WERI-Rb-1 (cell line): Measurements from ENCODE around the gene MACC1.
"Not testable (repeated sequence)": the region's sequence is repeated elsewhere in the genome, so short reads cannot be mapped to it uniquely, and the experiment has no call there.

ENCODE experiments used
- DNase-seq: peaks from one replicate; pipeline ENCODE4 v3.0.0-alpha.2; 2020
- H3K27ac ChIP-seq: fragments of 250-450 bp; sonication (Bioruptor Pico); 2 replicates; pipeline ENCODE4 v1.5.1; 2020; ENCODE audit warnings: mild to moderate bottlenecking, moderate library complexity
- H3K27me3 ChIP-seq: fragments of 250-450 bp; sonication (Bioruptor Pico); 2 replicates; pipeline ENCODE4 v1.5.1; 2021; ENCODE audit warnings: mild to moderate bottlenecking, low read depth, moderate library complexity; ENCODE audit not compliant: insufficient read depth, severe bottlenecking
- H3K36me3 ChIP-seq: fragments of 250-450 bp; sonication (Bioruptor Pico); 2 replicates; pipeline ENCODE4 v1.5.1; 2020; ENCODE audit warnings: mild to moderate bottlenecking, moderate library complexity
- H3K4me3 ChIP-seq: 2 replicates; pipeline ENCODE4 v1.5.1; 2011; ENCODE audit warnings: low read depth, mild to moderate bottlenecking, control low read depth, low read length
- H3K9me3 ChIP-seq: fragments of 250-450 bp; sonication (Bioruptor Pico); 2 replicates; pipeline ENCODE4 v1.5.1; 2021; ENCODE audit warnings: mild to moderate bottlenecking, moderate library complexity; ENCODE audit not compliant: severe bottlenecking
- TF ChIP-seq, protein P1 (sequence below): IDR thresholded peaks from 2 replicates; pipeline ENCODE4 v1.5.1; 2011; ENCODE audit warnings: low read depth, mild to moderate bottlenecking, control low read depth, inconsistent platforms, low read length

MACC1 gene

GRCh38 chr7:20189852-20190251, 27.3 kb downstream of the MACC1 start:
- Histone ChIP-seq H3K27ac (no peak overlapping the region), H3K4me3 (no peak overlapping the region), H3K9me3 (no peaks in the 10 kb centered on the region), H3K36me3 (no peaks in the 10 kb centered on the region), H3K27me3 (no peaks in the 10 kb centered on the region)
- no peak for DNase-seq
- TF ChIP-seq, protein P1, sequence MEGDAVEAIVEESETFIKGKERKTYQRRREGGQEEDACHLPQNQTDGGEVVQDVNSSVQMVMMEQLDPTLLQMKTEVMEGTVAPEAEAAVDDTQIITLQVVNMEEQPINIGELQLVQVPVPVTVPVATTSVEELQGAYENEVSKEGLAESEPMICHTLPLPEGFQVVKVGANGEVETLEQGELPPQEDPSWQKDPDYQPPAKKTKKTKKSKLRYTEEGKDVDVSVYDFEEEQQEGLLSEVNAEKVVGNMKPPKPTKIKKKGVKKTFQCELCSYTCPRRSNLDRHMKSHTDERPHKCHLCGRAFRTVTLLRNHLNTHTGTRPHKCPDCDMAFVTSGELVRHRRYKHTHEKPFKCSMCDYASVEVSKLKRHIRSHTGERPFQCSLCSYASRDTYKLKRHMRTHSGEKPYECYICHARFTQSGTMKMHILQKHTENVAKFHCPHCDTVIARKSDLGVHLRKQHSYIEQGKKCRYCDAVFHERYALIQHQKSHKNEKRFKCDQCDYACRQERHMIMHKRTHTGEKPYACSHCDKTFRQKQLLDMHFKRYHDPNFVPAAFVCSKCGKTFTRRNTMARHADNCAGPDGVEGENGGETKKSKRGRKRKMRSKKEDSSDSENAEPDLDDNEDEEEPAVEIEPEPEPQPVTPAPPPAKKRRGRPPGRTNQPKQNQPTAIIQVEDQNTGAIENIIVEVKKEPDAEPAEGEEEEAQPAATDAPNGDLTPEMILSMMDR: no peak

DNA sequence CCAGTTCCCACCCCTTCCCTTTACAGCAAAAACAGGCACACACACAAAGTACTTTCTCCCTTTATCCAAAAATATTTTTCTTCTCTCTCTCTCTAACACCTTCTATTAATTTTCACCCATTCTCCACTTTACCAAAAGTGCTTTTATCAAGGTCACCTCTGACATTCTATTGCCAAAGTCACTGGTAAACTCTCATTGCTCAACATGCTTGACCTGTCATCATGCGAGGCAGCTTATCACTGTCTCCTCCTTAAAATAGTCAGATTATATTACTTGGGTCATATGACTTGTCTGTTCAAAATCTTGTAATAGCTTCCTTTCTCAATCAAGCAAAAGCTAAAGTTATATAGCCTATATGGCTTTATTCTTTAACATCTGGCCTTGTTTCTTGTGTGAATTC, 28.6 kb downstream of the MACC1 start:
- Histone ChIP-seq H3K9me3 (no peaks in the 10 kb centered on the region), H3K27ac (no peak overlapping the region), H3K4me3 (no peak overlapping the region), H3K36me3 (no peaks in the 10 kb centered on the region), H3K27me3 (no peaks in the 10 kb centered on the region)
- TF ChIP-seq, protein P1: no peak
- DNase-seq: no peak

GRCh38 chr7:20187850-20188249, 29.3 kb downstream of the MACC1 start:
- not testable (repeated sequence) for H3K9me3 ChIP-seq, H3K4me3 ChIP-seq, H3K27me3 ChIP-seq, H3K36me3 ChIP-seq, H3K27ac ChIP-seq, DNase-seq

- no peaks in the 10 kb centered on the region for H3K9me3 ChIP-seq
- H3K36me3 ChIP-seq: no peaks in the 10 kb centered on the region
- TF ChIP-seq, protein P1: no peak
- no peak overlapping the region for H3K27ac ChIP-seq
- DNase-seq: no peak
- H3K4me3 ChIP-seq: no peak overlapping the region
- no peaks in the 10 kb centered on the region for H3K27me3 ChIP-seq
Observed at GRCh38 chr7:20185988-20186387, 31.2 kb downstream of the MACC1 start.

DNA sequence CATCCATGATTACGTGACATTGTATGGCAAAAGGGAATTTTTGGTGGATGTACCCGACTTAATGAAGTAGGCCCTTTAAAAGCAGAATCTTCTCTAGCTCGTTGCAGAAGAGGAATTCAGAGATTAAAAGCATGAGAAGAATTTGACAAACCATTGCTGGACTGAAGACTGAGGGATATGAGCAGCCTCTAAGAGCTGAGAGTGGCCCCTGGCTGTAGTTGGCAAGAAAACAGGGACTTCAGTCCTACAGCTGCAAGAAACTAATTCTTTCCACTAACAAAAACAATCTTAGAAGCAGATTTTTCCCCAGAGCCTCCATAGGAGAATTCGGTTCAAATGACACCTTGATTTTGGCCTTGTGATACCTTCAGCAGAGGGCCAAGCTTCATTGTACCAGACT, 34.1 kb downstream of the MACC1 start:
- TF ChIP-seq, protein P1: no peak
- Histone ChIP-seq H3K36me3 (no peaks in the 10 kb centered on the region), H3K27me3 (no peaks in the 10 kb centered on the region), H3K27ac (no peak overlapping the region), H3K4me3 (no peak overlapping the region), H3K9me3 (no peaks in the 10 kb centered on the region)
- no peak for DNase-seq

DNA sequence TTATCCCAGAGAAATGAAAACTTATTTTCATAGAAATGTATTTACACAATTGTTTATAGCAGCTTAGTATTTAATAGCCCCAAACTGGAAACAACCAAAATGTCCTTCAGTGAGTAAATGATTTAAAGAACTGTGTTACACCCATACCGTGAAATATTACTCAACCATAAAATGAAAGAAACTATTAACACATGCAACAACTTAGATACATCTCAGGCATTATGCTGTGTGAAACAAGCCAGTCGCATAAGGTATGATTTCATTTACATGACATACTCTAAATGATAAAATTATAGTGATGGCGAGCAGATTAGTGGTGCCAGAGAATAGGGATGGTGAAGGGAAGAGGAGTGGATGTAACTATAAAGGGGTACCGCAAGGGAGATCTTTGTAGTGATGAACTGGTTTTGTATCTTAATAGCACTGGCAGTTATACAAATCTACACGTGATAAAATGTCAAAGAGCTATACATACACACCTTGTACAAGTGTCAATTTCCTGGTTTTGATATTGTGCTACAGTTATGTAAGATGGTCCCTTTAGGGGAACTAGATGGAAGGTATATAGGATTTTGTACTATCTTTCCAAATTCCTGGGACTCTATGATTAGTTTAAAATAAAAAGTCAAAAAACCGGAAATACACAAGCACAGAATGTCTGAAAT, 40.5 kb downstream of the MACC1 start:
- H3K4me3 ChIP-seq: no peak overlapping the region
- TF ChIP-seq, protein P1: no peak
- H3K36me3 ChIP-seq: no peaks in the 10 kb centered on the region
- no peaks in the 10 kb centered on the region for H3K27me3 ChIP-seq
- H3K9me3 ChIP-seq: no peaks in the 10 kb centered on the region
- DNase-seq: no peak
- H3K27ac ChIP-seq: no peak overlapping the region
